ENCODE measurements around the gene PARD6G.
"Not testable (repeated sequence)": the region's sequence is repeated elsewhere in the genome, so short reads cannot be mapped to it uniquely, and the experiment has no call there.

PARD6G gene

GRCh38 chr18:80241919-80242777 is 5.2 kb downstream of the PARD6G start:
- ATAC-seq (no peak), DNase-seq (no peak)

GRCh38 chr18:80239830-80240229 is 7.5 kb downstream of the PARD6G start:
- ATAC-seq = no peak

GRCh38 chr18:80238651-80239260 is 8.6 kb downstream of the PARD6G start:
- ATAC-seq = no peak
- no peak for DNase-seq

More at GRCh38 chr18:80239830-80240229, 7.5 kb downstream of the PARD6G start:
- no peak for DNase-seq

- not testable (repeated sequence) for ATAC-seq
Observed at GRCh38 chr18:80237519-80237918, 9.8 kb downstream of the PARD6G start.

GRCh38 chr18:80234398-80234797 is 12.9 kb downstream of the PARD6G start:
- no peak for ATAC-seq
- DNase-seq = no peak

More at GRCh38 chr18:80237519-80237918, 9.8 kb downstream of the PARD6G start:
- DNase-seq = not testable (repeated sequence)

- no peak for DNase-seq
- ATAC-seq = no peak
Observed at GRCh38 chr18:80233899-80234298, 13.4 kb downstream of the PARD6G start.

GRCh38 chr18:80233201-80233835 is 14.0 kb downstream of the PARD6G start:
- no peak for DNase-seq
- ATAC-seq = no peak

- no peak for ATAC-seq
Observed at GRCh38 chr18:80232710-80233109, 14.6 kb downstream of the PARD6G start.

GRCh38 chr18:80232030-80232429 is 15.3 kb downstream of the PARD6G start:
- DNase-seq = no peak
- no peak for ATAC-seq

More at GRCh38 chr18:80232710-80233109, 14.6 kb downstream of the PARD6G start:
- DNase-seq = no peak

- ATAC-seq (no peak), DNase-seq (no peak)
Observed at GRCh38 chr18:80231616-80232015, 15.7 kb downstream of the PARD6G start.

GRCh38 chr18:80231151-80231550 is 16.2 kb downstream of the PARD6G start:
- DNase-seq = no peak
- ATAC-seq = no peak

- DNase-seq (no peak), ATAC-seq (no peak)
Observed at GRCh38 chr18:80229766-80230745, 17.3 kb downstream of the PARD6G start.

- ATAC-seq = no peak
- no peak for DNase-seq
Observed at GRCh38 chr18:80229363-80229762, 18.0 kb downstream of the PARD6G start.

- no peak for ATAC-seq
- no peak for DNase-seq
Observed at GRCh38 chr18:80228051-80228848, 19.1 kb downstream of the PARD6G start.

- no peak for ATAC-seq
- DNase-seq = no peak
Observed at GRCh38 chr18:80227472-80227871, 19.8 kb downstream of the PARD6G start.

GRCh38 chr18:80225685-80226084 is 21.6 kb downstream of the PARD6G start:
- DNase-seq (no peak), ATAC-seq (no peak)

GRCh38 chr18:80223581-80224148 is 23.6 kb downstream of the PARD6G start:
- ATAC-seq (no peak), DNase-seq (no peak)

GRCh38 chr18:80219488-80219887 is 27.8 kb downstream of the PARD6G start:
- DNase-seq, ATAC-seq: not testable (repeated sequence)

- ATAC-seq (no peak), DNase-seq (no peak)
Observed at GRCh38 chr18:80218341-80219227, 28.7 kb downstream of the PARD6G start.
